DOHH2 (cell line): ENCODE results near the gene GLIS2.

ENCODE experiments used
- CTCF ChIP-seq: fragments of 200-600 bp; sonication (generic); IDR thresholded peaks from one replicate; pipeline ENCODE4 v1.5.1; 2014; ENCODE audit warnings: antibody characterized with exemption, mild to moderate bottlenecking, low read depth, low read length; ENCODE audit not compliant: poor library complexity, severe bottlenecking
- EZH2phosphoT487 ChIP-seq: fragments of 200-600 bp; sonication (generic); IDR thresholded peaks from 2 replicates; pipeline ENCODE4 v1.6.1; 2017; ENCODE audit warnings: borderline replicate concordance, mild to moderate bottlenecking, antibody characterized with exemption, low read length, moderate library complexity, mixed read lengths

GRCh38 chr16:4319454-4320421 lies 3.9 kb downstream of the GLIS2 start:
- TF ChIP-seq CTCF = no peak
- no peak for TF ChIP-seq EZH2phosphoT487
